Cardiac septum (tissue), 1 donor: Measurements from ENCODE around the gene NUDT7. TPM values are rescaled to one million over a fixed set of nuclear protein-coding genes. Genes with fewer than 3 reads are reported as not detected.

Experiments used
- DNase-seq: peaks from one replicate; pipeline ENCODE4 v3.0.0-alpha.2; 2020; ENCODE audit warnings: low spot score
- intact Hi-C: fragments of 100-400 bp; cut with DNase I; formaldehyde crosslinking; loops from one replicate; pipeline ENCODE4 v1.14.0; 2022
- long read RNA-seq: library from polyadenylated mRNA; unstranded; transcript quantifications from one replicate; pipeline ENCODE4 v2.0.0, GENCODE V29; 2021
- total RNA-seq: library from RNA; stranded (reverse); fragmentation: NEBNext Ultra II Directional; extraction: Animal tissue kit (Norgen Biotek cat#: 25700); gene quantifications from one replicate; pipeline ENCODE4 v1.2.1, GENCODE V29; 2021
- donor health status: DM: no; HTN: no; CAD: no.

The NUDT7 gene
- total RNA-seq = 46.8 TPM
- long read RNA-seq, transcript NUDT7-205 (5 exons, 899 nt) = major isoform, 18 of 69 reads
- long read RNA-seq, transcript NUDT7-202 (3 exons, 930 nt) = minor isoform, 13 of 69 reads
- long read RNA-seq, transcript NUDT7-201 (4 exons, 1,096 nt) = minor isoform, 5 of 69 reads
- long read RNA-seq, partial matches to known transcripts = 4 of 69 reads
- long read RNA-seq, other reads (novel, unspliced or antisense) = 28 of 69 reads

- DNase-seq = peak; percentile 98
- intact Hi-C loops = loop anchor here (5.0 kb wide), 1 partner anchor 245 kb away; no protein-coding TSS in a partner anchor
Measured at GRCh38 chr16:77722309-77723107, at the start of gene NUDT7. Gene NUDT7 (plus strand): TSS chr16:77722514. CDS start chr16:77722583, 69 bp downstream.

GRCh38 chr16:77674888-77675287 is 47.4 kb upstream of the NUDT7 start:
- no peak for DNase-seq
- intact Hi-C loops = loop anchor here (2.0 to 10.0 kb wide), 2 partner anchors 328 to 420 kb away; partner anchors contain the start of gene WWOX

GRCh38 chr16:77675464-77676324 is 46.6 kb upstream of the NUDT7 start:
- no peak for DNase-seq
- intact Hi-C loops = loop anchor here (2.0 to 10.0 kb wide), 3 partner anchors 295 to 419 kb away; partner anchors contain the start of gene WWOX

- no peak for DNase-seq
- intact Hi-C loops = loop anchor here (2.0 to 10.0 kb wide), 2 partner anchors 294 to 418 kb away; partner anchors contain the start of gene WWOX
Measured at GRCh38 chr16:77677129-77677528, 45.2 kb upstream of the NUDT7 start.

- intact Hi-C loops = loop anchor here (10.0 kb wide), 1 partner anchor 415 kb away; the partner anchor contains the start of gene WWOX
- DNase-seq = no peak
Measured at GRCh38 chr16:77679391-77679790, 42.9 kb upstream of the NUDT7 start.

- no peak for DNase-seq
- intact Hi-C loops = loop anchor here (10.0 kb wide), 1 partner anchor 415 kb away; the partner anchor contains the start of gene WWOX
Measured at GRCh38 chr16:77679901-77680300, 42.4 kb upstream of the NUDT7 start.

GRCh38 chr16:77680496-77680895 is 41.8 kb upstream of the NUDT7 start:
- intact Hi-C loops = no loop called here

GRCh38 chr16:77682586-77682985 is 39.7 kb upstream of the NUDT7 start:
- no peak for DNase-seq
- intact Hi-C loops = no loop called here

More at GRCh38 chr16:77680496-77680895, 41.8 kb upstream of the NUDT7 start:
- no peak for DNase-seq

- intact Hi-C loops = no loop called here
- DNase-seq = no peak
Measured at GRCh38 chr16:77683397-77684180, 38.7 kb upstream of the NUDT7 start.

- no peak for DNase-seq
- intact Hi-C loops = no loop called here
Measured at GRCh38 chr16:77684181-77684526, 38.2 kb upstream of the NUDT7 start.

- intact Hi-C loops = no loop called here
- no peak for DNase-seq
Measured at GRCh38 chr16:77686385-77686784, 35.9 kb upstream of the NUDT7 start.

- intact Hi-C loops = no loop called here
- no peak for DNase-seq
Measured at GRCh38 chr16:77689971-77690370, 32.3 kb upstream of the NUDT7 start.

GRCh38 chr16:77690416-77690815 is 31.9 kb upstream of the NUDT7 start:
- no peak for DNase-seq
- intact Hi-C loops = no loop called here

- DNase-seq = no peak
- intact Hi-C loops = no loop called here
Measured at GRCh38 chr16:77692612-77693011, 29.7 kb upstream of the NUDT7 start.

GRCh38 chr16:77696149-77696548 is 26.2 kb upstream of the NUDT7 start:
- DNase-seq = no peak
- intact Hi-C loops = no loop called here

- no peak for DNase-seq
- intact Hi-C loops = no loop called here
Measured at GRCh38 chr16:77700846-77701245, 21.5 kb upstream of the NUDT7 start.

GRCh38 chr16:77705351-77705750 is 17.0 kb upstream of the NUDT7 start:
- intact Hi-C loops = no loop called here
- DNase-seq = no peak

GRCh38 chr16:77711179-77711578 is 11.1 kb upstream of the NUDT7 start:
- DNase-seq = no peak
- intact Hi-C loops = no loop called here

GRCh38 chr16:77711775-77712174 is 10.5 kb upstream of the NUDT7 start:
- intact Hi-C loops = no loop called here
- DNase-seq = no peak
